MM.1S (cell line): Measurements from ENCODE around the gene TFAP2E.
"Not testable (repeated sequence)": the region's sequence is repeated elsewhere in the genome, so short reads cannot be mapped to it uniquely, and the experiment has no call there.

Experiments
- DNase-seq: peaks from one replicate; pipeline ENCODE4 v3.0.0-alpha.2; 2015
- H2AFZ ChIP-seq: fragments of 300-600 bp; sonication (generic); 2 replicates; pipeline ENCODE4 v1.6.0; 2016; ENCODE audit warnings: antibody characterized with exemption, low read length
- H3F3A ChIP-seq: fragments of 300-600 bp; sonication (generic); 2 replicates; pipeline ENCODE4 v1.6.1; 2016; ENCODE audit warnings: mild to moderate bottlenecking, antibody characterized with exemption, low read length, moderate library complexity, mixed read lengths; ENCODE audit not compliant: insufficient read depth
- H3K27ac ChIP-seq: fragments of 300-600 bp; sonication (generic); 2 replicates; pipeline ENCODE4 v1.5.1; 2016; ENCODE audit warnings: mild to moderate bottlenecking, low read length
- H3K27me3 ChIP-seq: fragments of 300-600 bp; sonication (generic); replicated peaks from 2 replicates; pipeline ENCODE4 v1.6.0; 2016; ENCODE audit warnings: low read length; ENCODE audit not compliant: insufficient read depth
- H3K36me3 ChIP-seq: fragments of 300-600 bp; sonication (generic); replicated peaks from 2 replicates; pipeline ENCODE4 v1.6.1; 2016; ENCODE audit warnings: mild to moderate bottlenecking, low read length, mixed read lengths; ENCODE audit not compliant: insufficient read depth
- H3K4me1 ChIP-seq: fragments of 300-600 bp; sonication (generic); 2 replicates; pipeline ENCODE4 v1.6.1; 2016; ENCODE audit warnings: low read length, mixed read lengths
- H3K4me2 ChIP-seq: fragments of 300-600 bp; sonication (generic); 2 replicates; pipeline ENCODE4 v1.6.0; 2016; ENCODE audit warnings: low read depth, low read length
- H3K4me3 ChIP-seq: fragments of 300-600 bp; sonication (generic); 2 replicates; pipeline ENCODE4 v1.5.1; 2016; ENCODE audit warnings: low read length, mixed read lengths
- H3K79me2 ChIP-seq: fragments of 300-600 bp; sonication (generic); 2 replicates; pipeline ENCODE4 v1.6.1; 2016; ENCODE audit warnings: mixed run types, low read length, mixed read lengths
- H3K9ac ChIP-seq: fragments of 300-600 bp; sonication (generic); 2 replicates; pipeline ENCODE4 v1.6.1; 2016; ENCODE audit warnings: low read length, mixed read lengths
- H3K9me2 ChIP-seq: fragments of 300-600 bp; sonication (generic); replicated peaks from 2 replicates; pipeline ENCODE4 v1.6.1; 2016; ENCODE audit warnings: mild to moderate bottlenecking, low read length, mixed read lengths; ENCODE audit not compliant: insufficient read depth
- H3K9me3 ChIP-seq: fragments of 300-600 bp; sonication (generic); replicated peaks from 2 replicates; pipeline ENCODE4 v1.6.1; 2016; ENCODE audit warnings: mild to moderate bottlenecking, low read length, mixed read lengths; ENCODE audit not compliant: insufficient read depth
- H4K20me1 ChIP-seq: fragments of 300-600 bp; sonication (generic); 2 replicates; pipeline ENCODE4 v1.6.1; 2016; ENCODE audit warnings: mild to moderate bottlenecking, low read length, moderate library complexity, mixed read lengths; ENCODE audit not compliant: insufficient read depth
- CTCF ChIP-seq: fragments of 300-600 bp; sonication (generic); IDR thresholded peaks from 2 replicates; pipeline ENCODE4 v1.5.1; 2016; ENCODE audit warnings: antibody characterized with exemption, low read length, mixed read lengths
- EZH2 ChIP-seq: fragments of 300-600 bp; sonication (generic); optimal IDR thresholded peaks from 2 replicates; pipeline ENCODE3; 2017; ENCODE audit warnings: low read depth, mild to moderate bottlenecking, antibody characterized with exemption, low read length, mixed read lengths
- EZH2phosphoT487 ChIP-seq: fragments of 300-600 bp; sonication (generic); IDR thresholded peaks from 2 replicates; pipeline ENCODE4 v1.6.1; 2018; ENCODE audit warnings: antibody characterized with exemption, low read length

TFAP2E gene

GRCh38 chr1:35575416-35575958, 2.4 kb downstream of the TFAP2E start:
- H4K20me1 ChIP-seq, result no peaks in the 10 kb centered on the region
- no peak for DNase-seq
- H3K27me3 ChIP-seq, result no peaks in the 10 kb centered on the region
- H3K4me1 ChIP-seq, result 0 out of 2 replicates have a peak, but pooled peaks cover 6% of the 10 kb centered on the region
- no peaks in the 10 kb centered on the region for H3F3A ChIP-seq
- no peaks in the 10 kb centered on the region for H3K9me3 ChIP-seq
- H3K36me3 ChIP-seq, result no peaks in the 10 kb centered on the region
- no peaks in the 10 kb centered on the region for H3K79me2 ChIP-seq
- H3K9ac ChIP-seq, result no peak overlapping the region
- H3K9me2 ChIP-seq, result no peaks in the 10 kb centered on the region
- H3K4me2 ChIP-seq, result no peak overlapping the region
- no peak overlapping the region for H2AFZ ChIP-seq
- TF ChIP-seq EZH2phosphoT487 (no peak), EZH2 (no peak), CTCF (no peak)
- no peak overlapping the region for H3K4me3 ChIP-seq
- no peak overlapping the region for H3K27ac ChIP-seq

DNA sequence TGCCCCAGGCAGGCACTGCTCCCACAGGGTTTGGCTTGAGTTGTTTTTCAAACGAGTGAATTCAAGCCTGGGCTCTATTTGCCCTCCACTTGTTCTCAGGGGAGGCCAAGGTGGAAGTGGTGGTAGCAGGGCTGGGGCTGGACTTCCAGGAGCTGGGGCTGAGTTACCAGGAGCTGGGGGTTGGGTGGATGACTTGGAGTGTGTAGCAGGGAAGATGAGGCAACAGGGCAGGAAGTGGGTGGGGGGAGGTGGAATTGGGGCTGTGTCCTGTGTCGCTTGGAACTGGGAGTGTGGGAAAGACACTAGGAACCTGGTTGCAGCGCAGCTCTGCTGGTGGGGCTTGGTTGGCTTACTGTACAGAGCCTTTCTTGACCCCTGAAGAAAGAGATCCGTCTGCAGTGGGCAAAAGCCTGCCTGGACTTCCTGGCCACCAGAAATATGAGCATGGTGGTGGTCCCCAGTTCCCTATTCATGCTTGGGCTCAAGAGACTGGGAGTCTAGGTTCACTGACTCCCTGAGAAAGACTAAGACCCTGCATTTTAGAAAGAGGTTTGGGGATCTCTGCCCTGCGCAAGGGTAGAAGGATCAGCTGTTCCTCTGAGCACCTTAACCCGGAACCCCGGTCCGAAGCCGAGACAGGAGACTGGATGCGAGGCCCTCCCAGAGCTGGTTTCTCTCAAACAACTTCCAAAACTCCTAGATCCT, 3.1 kb downstream of the TFAP2E start:
- Histone ChIP-seq H4K20me1 (no peaks in the 10 kb centered on the region), H3K79me2 (no peaks in the 10 kb centered on the region), H3K4me3 (no peak overlapping the region), H2AFZ (no peak overlapping the region), H3K9ac (no peak overlapping the region), H3K27ac (no peak overlapping the region), H3K4me2 (no peak overlapping the region), H3F3A (no peaks in the 10 kb centered on the region), H3K27me3 (no peaks in the 10 kb centered on the region), H3K4me1 (0 out of 2 replicates have a peak, but pooled peaks cover 6% of the 10 kb centered on the region), H3K36me3 (no peaks in the 10 kb centered on the region), H3K9me3 (no peaks in the 10 kb centered on the region), H3K9me2 (no peaks in the 10 kb centered on the region)
- no peak for TF ChIP-seq CTCF
- TF ChIP-seq EZH2, result no peak
- TF ChIP-seq EZH2phosphoT487, result no peak
- DNase-seq, result no peak

GRCh38 chr1:35576766-35577070, 3.6 kb downstream of the TFAP2E start:
- H3K4me2 ChIP-seq, result peak overlapping the region; percentile 83; the same call in 1 of the 2 replicates
- H3K4me3 ChIP-seq, H3K36me3 ChIP-seq, DNase-seq, H3K79me2 ChIP-seq, H4K20me1 ChIP-seq, H3F3A ChIP-seq, H3K9ac ChIP-seq, H3K27me3 ChIP-seq, H2AFZ ChIP-seq, H3K27ac ChIP-seq, H3K4me1 ChIP-seq, H3K9me3 ChIP-seq, H3K9me2 ChIP-seq: not testable (repeated sequence)
